WTC11 (cell line): ENCODE results near the gene TBC1D22A.

ENCODE experiments used
- CREB1 ChIP-seq: sonication (generic); formaldehyde crosslinking; IDR thresholded peaks from 2 replicates; pipeline ENCODE4 v1.8.0; 2023; ENCODE audit warnings: mild to moderate bottlenecking, missing genetic modification reagents
- ESRRA ChIP-seq: sonication (generic); formaldehyde crosslinking; IDR thresholded peaks from 2 replicates; pipeline ENCODE4 v1.8.1; 2022; ENCODE audit warnings: mild to moderate bottlenecking, missing genetic modification reagents, borderline replicate concordance
- FOXJ3 ChIP-seq: sonication (generic); formaldehyde crosslinking; IDR thresholded peaks from 2 replicates; pipeline ENCODE4 v1.9.0; 2021; ENCODE audit warnings: missing genetic modification reagents, mild to moderate bottlenecking, borderline replicate concordance
- TF ChIP-seq, protein P1 (sequence below): fragments of 200-600 bp; IDR thresholded peaks from 2 replicates; pipeline ENCODE4 v1.8.0; 2022; ENCODE audit warnings: antibody characterized with exemption
- TF ChIP-seq, protein P2 (sequence below): sonication (generic); formaldehyde crosslinking; IDR thresholded peaks from 2 replicates; pipeline ENCODE4 v1.8.0; 2022; ENCODE audit warnings: mild to moderate bottlenecking, missing genetic modification reagents
- TF ChIP-seq, protein P3 (sequence below): sonication (generic); formaldehyde crosslinking; IDR thresholded peaks from 2 replicates; pipeline ENCODE4 v1.8.1; 2023; ENCODE audit warnings: mild to moderate bottlenecking, missing genetic modification reagents
- TF ChIP-seq, protein P4 (sequence below): sonication (generic); formaldehyde crosslinking; IDR thresholded peaks from 2 replicates; pipeline ENCODE4 v1.8.1; 2022; ENCODE audit warnings: mild to moderate bottlenecking, moderate library complexity, missing genetic modification reagents

DNA sequence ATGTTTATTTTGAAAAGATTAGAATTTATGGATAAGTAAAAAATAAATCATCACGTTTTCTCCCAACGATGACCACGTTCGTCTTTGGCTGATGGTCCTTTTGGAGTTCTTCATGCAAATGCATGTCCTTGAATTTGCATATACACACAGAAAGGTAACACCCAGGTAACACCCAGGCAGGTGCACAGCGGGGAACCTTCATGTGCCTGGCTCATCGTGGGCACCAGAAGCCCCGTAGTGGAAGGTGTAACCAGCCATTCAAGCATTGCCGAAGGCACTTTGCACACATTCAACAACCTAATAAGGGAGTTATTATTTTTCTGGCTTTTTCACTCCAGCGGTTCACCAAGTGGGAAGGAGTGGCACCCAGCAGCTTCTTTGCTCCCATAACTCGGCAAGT, 404.6 kb downstream of the TBC1D22A start:
- TF ChIP-seq ESRRA (CRISPR knock-in tag) (no peak), CREB1 (CRISPR knock-in tag) (no peak), FOXJ3 (CRISPR knock-in tag) (no peak)
- TF ChIP-seq, protein P1, sequence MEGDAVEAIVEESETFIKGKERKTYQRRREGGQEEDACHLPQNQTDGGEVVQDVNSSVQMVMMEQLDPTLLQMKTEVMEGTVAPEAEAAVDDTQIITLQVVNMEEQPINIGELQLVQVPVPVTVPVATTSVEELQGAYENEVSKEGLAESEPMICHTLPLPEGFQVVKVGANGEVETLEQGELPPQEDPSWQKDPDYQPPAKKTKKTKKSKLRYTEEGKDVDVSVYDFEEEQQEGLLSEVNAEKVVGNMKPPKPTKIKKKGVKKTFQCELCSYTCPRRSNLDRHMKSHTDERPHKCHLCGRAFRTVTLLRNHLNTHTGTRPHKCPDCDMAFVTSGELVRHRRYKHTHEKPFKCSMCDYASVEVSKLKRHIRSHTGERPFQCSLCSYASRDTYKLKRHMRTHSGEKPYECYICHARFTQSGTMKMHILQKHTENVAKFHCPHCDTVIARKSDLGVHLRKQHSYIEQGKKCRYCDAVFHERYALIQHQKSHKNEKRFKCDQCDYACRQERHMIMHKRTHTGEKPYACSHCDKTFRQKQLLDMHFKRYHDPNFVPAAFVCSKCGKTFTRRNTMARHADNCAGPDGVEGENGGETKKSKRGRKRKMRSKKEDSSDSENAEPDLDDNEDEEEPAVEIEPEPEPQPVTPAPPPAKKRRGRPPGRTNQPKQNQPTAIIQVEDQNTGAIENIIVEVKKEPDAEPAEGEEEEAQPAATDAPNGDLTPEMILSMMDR = no peak
- TF ChIP-seq, protein P2, sequence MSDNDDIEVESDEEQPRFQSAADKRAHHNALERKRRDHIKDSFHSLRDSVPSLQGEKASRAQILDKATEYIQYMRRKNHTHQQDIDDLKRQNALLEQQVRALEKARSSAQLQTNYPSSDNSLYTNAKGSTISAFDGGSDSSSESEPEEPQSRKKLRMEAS = no peak
- TF ChIP-seq, protein P3, sequence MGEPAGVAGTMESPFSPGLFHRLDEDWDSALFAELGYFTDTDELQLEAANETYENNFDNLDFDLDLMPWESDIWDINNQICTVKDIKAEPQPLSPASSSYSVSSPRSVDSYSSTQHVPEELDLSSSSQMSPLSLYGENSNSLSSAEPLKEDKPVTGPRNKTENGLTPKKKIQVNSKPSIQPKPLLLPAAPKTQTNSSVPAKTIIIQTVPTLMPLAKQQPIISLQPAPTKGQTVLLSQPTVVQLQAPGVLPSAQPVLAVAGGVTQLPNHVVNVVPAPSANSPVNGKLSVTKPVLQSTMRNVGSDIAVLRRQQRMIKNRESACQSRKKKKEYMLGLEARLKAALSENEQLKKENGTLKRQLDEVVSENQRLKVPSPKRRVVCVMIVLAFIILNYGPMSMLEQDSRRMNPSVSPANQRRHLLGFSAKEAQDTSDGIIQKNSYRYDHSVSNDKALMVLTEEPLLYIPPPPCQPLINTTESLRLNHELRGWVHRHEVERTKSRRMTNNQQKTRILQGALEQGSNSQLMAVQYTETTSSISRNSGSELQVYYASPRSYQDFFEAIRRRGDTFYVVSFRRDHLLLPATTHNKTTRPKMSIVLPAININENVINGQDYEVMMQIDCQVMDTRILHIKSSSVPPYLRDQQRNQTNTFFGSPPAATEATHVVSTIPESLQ (CRISPR knock-in tag) = no peak
- TF ChIP-seq, protein P4, sequence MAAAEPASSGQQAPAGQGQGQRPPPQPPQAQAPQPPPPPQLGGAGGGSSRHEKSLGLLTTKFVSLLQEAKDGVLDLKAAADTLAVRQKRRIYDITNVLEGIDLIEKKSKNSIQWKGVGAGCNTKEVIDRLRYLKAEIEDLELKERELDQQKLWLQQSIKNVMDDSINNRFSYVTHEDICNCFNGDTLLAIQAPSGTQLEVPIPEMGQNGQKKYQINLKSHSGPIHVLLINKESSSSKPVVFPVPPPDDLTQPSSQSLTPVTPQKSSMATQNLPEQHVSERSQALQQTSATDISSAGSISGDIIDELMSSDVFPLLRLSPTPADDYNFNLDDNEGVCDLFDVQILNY (CRISPR knock-in tag) = no peak
